Measurements from ENCODE around the gene AP5Z1. TPM values are rescaled to one million over a fixed set of nuclear protein-coding genes. Genes with fewer than 3 reads are reported as not detected.

AP5Z1 gene
- total and polyA plus RNA-seq, 12 donors, result 8.4 to 188 (median 49.5) TPM

DNA sequence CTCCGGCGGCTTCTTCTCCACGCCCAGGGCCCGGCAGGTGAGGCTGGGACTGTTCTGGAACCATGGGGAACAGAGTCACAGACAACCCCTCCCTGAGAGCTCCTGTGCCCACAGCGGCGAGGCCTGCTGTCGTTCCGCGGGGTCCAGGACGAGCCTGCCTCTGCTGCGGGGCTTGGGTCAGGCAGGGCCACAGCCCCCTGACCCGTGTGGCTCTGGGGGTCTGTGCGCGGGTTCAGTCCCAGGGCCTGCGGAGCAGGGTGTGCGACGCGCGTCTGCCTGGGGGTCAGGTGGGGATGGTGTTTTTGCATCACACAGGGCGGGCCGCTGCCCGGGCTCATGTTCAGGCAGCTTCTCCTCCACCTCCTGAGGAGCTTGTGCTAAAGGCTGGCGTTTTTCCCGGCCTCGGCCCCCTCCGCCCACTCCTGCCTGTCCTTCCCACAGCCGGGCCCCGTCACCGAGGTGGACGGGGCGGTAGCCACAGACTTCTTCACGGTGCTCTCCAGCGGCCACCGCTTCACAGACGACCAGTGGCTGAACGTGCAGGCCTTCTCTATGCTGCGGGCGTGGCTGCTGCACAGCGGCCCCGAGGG lies 8.4 kb downstream of the AP5Z1 start:
- H3K27ac ChIP-seq, result no peak overlapping the region
- intact Hi-C loops (cut with DNase I), result no loop called here
- TF ChIP-seq POLR2A (IDR thresholded peaks at IDR 0.05), result no peak
- TF ChIP-seq, protein P1, sequence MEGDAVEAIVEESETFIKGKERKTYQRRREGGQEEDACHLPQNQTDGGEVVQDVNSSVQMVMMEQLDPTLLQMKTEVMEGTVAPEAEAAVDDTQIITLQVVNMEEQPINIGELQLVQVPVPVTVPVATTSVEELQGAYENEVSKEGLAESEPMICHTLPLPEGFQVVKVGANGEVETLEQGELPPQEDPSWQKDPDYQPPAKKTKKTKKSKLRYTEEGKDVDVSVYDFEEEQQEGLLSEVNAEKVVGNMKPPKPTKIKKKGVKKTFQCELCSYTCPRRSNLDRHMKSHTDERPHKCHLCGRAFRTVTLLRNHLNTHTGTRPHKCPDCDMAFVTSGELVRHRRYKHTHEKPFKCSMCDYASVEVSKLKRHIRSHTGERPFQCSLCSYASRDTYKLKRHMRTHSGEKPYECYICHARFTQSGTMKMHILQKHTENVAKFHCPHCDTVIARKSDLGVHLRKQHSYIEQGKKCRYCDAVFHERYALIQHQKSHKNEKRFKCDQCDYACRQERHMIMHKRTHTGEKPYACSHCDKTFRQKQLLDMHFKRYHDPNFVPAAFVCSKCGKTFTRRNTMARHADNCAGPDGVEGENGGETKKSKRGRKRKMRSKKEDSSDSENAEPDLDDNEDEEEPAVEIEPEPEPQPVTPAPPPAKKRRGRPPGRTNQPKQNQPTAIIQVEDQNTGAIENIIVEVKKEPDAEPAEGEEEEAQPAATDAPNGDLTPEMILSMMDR (IDR thresholded peaks at IDR 0.05), result no peak
- peaks cover 0 to 84% of the 10 kb centered on the region in 2 donors for H3K36me3 ChIP-seq (replicated peaks in 1 of 2)
- WGBS, 4 donors, result 89 to 95% (median 91%) methylated on average over 8 to 40 of the region's 40 CpGs; no CpG with 5 or more reads in 1 of the 4 donors
- no peaks in the 10 kb centered on the region for H3K9me3 ChIP-seq (replicated peaks in 1 of 3)
- no peak for DNase-seq
- no peak overlapping the region for H3K4me3 ChIP-seq
- H3K27me3 ChIP-seq, result no peaks in the 10 kb centered on the region
- H3K4me1 ChIP-seq (replicated peaks in 1 of 2), result no peaks in the 10 kb centered on the region

DNA sequence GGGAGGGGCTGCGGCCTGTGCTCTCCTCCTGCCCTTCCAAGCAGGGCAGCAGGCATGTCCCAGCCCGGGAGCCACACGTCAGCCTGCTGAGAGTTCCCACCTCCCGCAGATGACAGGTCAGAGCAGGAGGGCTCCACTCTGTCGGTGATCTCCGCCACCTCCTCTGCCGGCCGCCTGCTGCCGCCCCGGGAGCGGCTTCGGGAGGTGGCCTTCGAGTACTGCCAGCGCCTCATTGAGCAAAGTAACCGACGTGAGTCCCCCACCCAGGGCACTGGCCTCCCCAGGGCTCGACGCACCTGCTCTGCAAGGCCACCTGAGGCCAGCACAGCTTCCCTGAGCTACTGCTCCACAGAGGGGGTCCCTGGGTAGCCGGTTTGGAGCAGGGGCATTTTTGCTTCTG lies 9.4 kb downstream of the AP5Z1 start:
- no peak for DNase-seq
- H3K4me1 ChIP-seq (replicated peaks in 1 of 2), result no peaks in the 10 kb centered on the region
- intact Hi-C loops (cut with DNase I), result no loop called here
- WGBS, 4 donors, result 89 to 93% (median 92%) methylated on average over 9 to 19 of the region's 19 CpGs; no CpG with 5 or more reads in 1 of the 4 donors
- no peaks in the 10 kb centered on the region for H3K27me3 ChIP-seq
- H3K27ac ChIP-seq, result no peak overlapping the region
- H3K4me3 ChIP-seq, result no peak overlapping the region
- peaks cover 0 to 92% of the 10 kb centered on the region in 2 donors for H3K36me3 ChIP-seq (replicated peaks in 1 of 2)
- no peaks in the 10 kb centered on the region for H3K9me3 ChIP-seq (replicated peaks in 1 of 3)
- TF ChIP-seq, protein P1 (IDR thresholded peaks at IDR 0.05), result no peak
- no peak for TF ChIP-seq POLR2A (IDR thresholded peaks at IDR 0.05)

DNA sequence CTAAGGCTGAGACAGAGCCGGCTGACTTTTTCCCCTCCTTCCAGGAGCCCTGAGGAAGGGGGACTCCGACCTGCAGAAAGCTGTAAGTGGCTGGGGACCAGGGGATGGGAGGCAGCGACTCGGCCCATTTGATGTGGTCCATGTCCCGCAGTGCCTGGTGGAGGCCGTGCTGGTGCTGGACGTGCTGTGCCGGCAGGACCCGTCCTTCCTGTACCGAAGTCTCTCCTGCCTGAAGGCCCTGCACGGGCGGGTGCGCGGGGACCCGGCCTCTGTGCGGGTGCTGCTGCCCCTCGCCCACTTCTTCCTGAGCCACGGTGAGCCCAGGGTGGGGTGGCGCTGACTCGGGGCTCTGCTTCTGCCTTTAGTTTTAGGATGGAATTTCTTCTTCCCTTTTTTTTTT lies 9.9 kb downstream of the AP5Z1 start:
- H3K36me3 ChIP-seq (replicated peaks in 1 of 2), result peaks cover 0 to 97% of the 10 kb centered on the region in 2 donors
- no peak for DNase-seq
- WGBS, 4 donors, result 78 to 93% (median 91%) methylated on average over 4 to 20 of the region's 20 CpGs

DNA sequence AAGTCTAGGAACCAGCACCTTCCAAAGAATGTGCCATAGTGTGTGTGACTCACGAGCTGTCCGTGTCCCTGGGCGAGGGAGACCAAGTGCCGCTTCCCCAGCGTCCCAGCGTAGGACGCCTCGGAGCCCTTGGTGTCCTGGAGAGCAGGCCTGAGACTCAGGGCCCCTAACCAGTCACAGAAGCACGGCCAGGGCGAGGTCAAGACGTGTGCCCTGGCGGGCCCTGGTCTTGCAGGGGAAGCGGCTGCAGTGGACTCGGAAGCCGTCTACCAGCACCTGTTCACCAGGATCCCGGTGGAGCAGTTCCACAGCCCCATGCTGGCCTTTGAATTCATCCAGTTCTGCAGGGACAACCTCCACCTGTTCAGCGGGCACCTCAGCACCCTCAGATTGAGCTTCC lies 10.6 kb downstream of the AP5Z1 start:
- no peaks in the 10 kb centered on the region for H3K27me3 ChIP-seq
- H3K4me1 ChIP-seq (replicated peaks in 1 of 2), result no peaks in the 10 kb centered on the region
- H3K27ac ChIP-seq, result no peak overlapping the region
- no peak for DNase-seq
- intact Hi-C loops (cut with DNase I), result no loop called here
- TF ChIP-seq, protein P1 (IDR thresholded peaks at IDR 0.05), result no peak
- no peak for TF ChIP-seq POLR2A (IDR thresholded peaks at IDR 0.05)
- peaks cover 0 to 97% of the 10 kb centered on the region in 2 donors for H3K36me3 ChIP-seq (replicated peaks in 1 of 2)
- H3K9me3 ChIP-seq (replicated peaks in 1 of 3), result no peaks in the 10 kb centered on the region
- 93 to 98% (median 95%) methylated on average over 4 to 17 of the region's 17 CpGs for WGBS, 4 donors
- no peak overlapping the region for H3K4me3 ChIP-seq

More for the DNA sequence above, 9.9 kb downstream of the AP5Z1 start:
- no peaks in the 10 kb centered on the region for H3K4me1 ChIP-seq (replicated peaks in 1 of 2)
- H3K4me3 ChIP-seq, result no peak overlapping the region
- TF ChIP-seq, protein P1 (IDR thresholded peaks at IDR 0.05), result no peak
- TF ChIP-seq POLR2A (IDR thresholded peaks at IDR 0.05), result no peak
- intact Hi-C loops (cut with DNase I), result no loop called here
- no peak overlapping the region for H3K27ac ChIP-seq
- H3K9me3 ChIP-seq (replicated peaks in 1 of 3), result no peaks in the 10 kb centered on the region
- no peaks in the 10 kb centered on the region for H3K27me3 ChIP-seq

Measured in adrenal gland (tissue), 12 donors.